Hepatocyte (in vitro differentiated cells): ENCODE data around the gene TSN. TPM values are rescaled to one million over a fixed set of nuclear protein-coding genes. Genes with fewer than 3 reads are reported as not detected.
A peak's percentile ranks its signal among the peaks of the same experiment; 100 is the strongest.

Source experiments
- DNase-seq: peaks from one replicate; pipeline ENCODE4 v3.0.0-alpha.2; 2016; ENCODE audit warnings: low spot score
- H2AFZ ChIP-seq: fragments of 200-600 bp; sonication (generic); 2 replicates; pipeline ENCODE4 v1.6.0; 2016; ENCODE audit warnings: antibody characterized with exemption, mild to moderate bottlenecking
- H3K27ac ChIP-seq: fragments of 200-600 bp; sonication (generic); 2 replicates; pipeline ENCODE4 v1.5.1; 2016; ENCODE audit warnings: mild to moderate bottlenecking
- H3K27me3 ChIP-seq: fragments of 200-600 bp; sonication (generic); 2 replicates; pipeline ENCODE4 v1.6.1; 2016
- H3K36me3 ChIP-seq: fragments of 200-600 bp; sonication (generic); replicated peaks from 2 replicates; pipeline ENCODE4 v1.5.1; 2016; ENCODE audit warnings: low read depth; ENCODE audit not compliant: insufficient read depth
- H3K4me1 ChIP-seq: fragments of 200-600 bp; sonication (generic); 2 replicates; pipeline ENCODE4 v1.5.1; 2016; ENCODE audit warnings: mild to moderate bottlenecking, moderate library complexity; ENCODE audit not compliant: insufficient read depth
- H3K4me2 ChIP-seq: fragments of 200-600 bp; sonication (generic); 2 replicates; pipeline ENCODE4 v1.6.0; 2016
- H3K4me3 ChIP-seq: fragments of 200-600 bp; sonication (generic); 2 replicates; pipeline ENCODE4 v1.5.1; 2016; ENCODE audit warnings: mild to moderate bottlenecking
- H3K79me2 ChIP-seq: fragments of 200-600 bp; sonication (generic); 2 replicates; pipeline ENCODE4 v1.6.0; 2017; ENCODE audit warnings: mild to moderate bottlenecking
- H3K9me2 ChIP-seq: fragments of 200-600 bp; sonication (generic); replicated peaks from 2 replicates; pipeline ENCODE4 v1.6.0; 2017; ENCODE audit warnings: mild to moderate bottlenecking; ENCODE audit not compliant: insufficient read depth
- H3K9me3 ChIP-seq: fragments of 200-600 bp; sonication (generic); 2 replicates; pipeline ENCODE4 v1.5.1; 2016; ENCODE audit warnings: low read depth, mild to moderate bottlenecking
- H4K20me1 ChIP-seq: fragments of 200-600 bp; sonication (generic); 2 replicates; pipeline ENCODE4 v1.6.0; 2016; ENCODE audit warnings: mild to moderate bottlenecking; ENCODE audit not compliant: insufficient read depth, poor library complexity, severe bottlenecking
- EZH2 ChIP-seq: fragments of 200-600 bp; sonication (generic); IDR thresholded peaks from 2 replicates; pipeline ENCODE4 v1.6.1; 2016; ENCODE audit warnings: antibody characterized with exemption, mild to moderate bottlenecking, borderline replicate concordance
- EZH2phosphoT487 ChIP-seq: fragments of 200-600 bp; sonication (generic); IDR thresholded peaks from one replicate; pipeline ENCODE4 v1.6.1; 2018; ENCODE audit warnings: antibody characterized with exemption, mild to moderate bottlenecking, low read depth, moderate library complexity; ENCODE audit not compliant: unreplicated experiment, severe bottlenecking
- WGBS: methylation state at CpG from one replicate; pipeline ENCODE4 v1.1.6; 2016; ENCODE audit warnings: low lambda C conversion rate; ENCODE audit errors: missing lambda C conversion rate; 5-methylcytosine and 5-hydroxymethylcytosine counted together
- polyA plus RNA-seq: library from polyadenylated mRNA; unstranded; fragments of >200 nt; fragmentation: Nextera tagmentation; extraction: Ambion mirVana; gene quantifications from 2 replicates; pipeline ENCODE4 v1.2.1, GENCODE V29; 2016
- total RNA-seq: library from RNA; depleted of rRNA; stranded (reverse); fragments of >200 nt; gene quantifications from 2 replicates; pipeline ENCODE4 v1.2.3, GENCODE V29; 2014
- TF ChIP-seq, protein P1 (sequence below): fragments of 200-600 bp; sonication (generic); IDR thresholded peaks from 2 replicates; pipeline ENCODE4 v1.5.1; 2016; ENCODE audit warnings: antibody characterized with exemption, mild to moderate bottlenecking; ENCODE audit not compliant: poor library complexity

TSN gene
- total and polyA plus RNA-seq, 2 experiments from 2014 or later = 45.4 to 63.2 TPM

- H3K4me1 ChIP-seq = no peaks in the 10 kb centered on the region
- DNase-seq = no peak
- H3K36me3 ChIP-seq = no peaks in the 10 kb centered on the region
- no peaks in the 10 kb centered on the region for H3K9me2 ChIP-seq
- 83% methylated on average over 1 of the region's 1 CpG for WGBS
- H3K4me3 ChIP-seq = no peak overlapping the region
- no peaks in the 10 kb centered on the region for H3K79me2 ChIP-seq
- TF ChIP-seq EZH2phosphoT487 (no peak), EZH2 (no peak)
- TF ChIP-seq, protein P1, sequence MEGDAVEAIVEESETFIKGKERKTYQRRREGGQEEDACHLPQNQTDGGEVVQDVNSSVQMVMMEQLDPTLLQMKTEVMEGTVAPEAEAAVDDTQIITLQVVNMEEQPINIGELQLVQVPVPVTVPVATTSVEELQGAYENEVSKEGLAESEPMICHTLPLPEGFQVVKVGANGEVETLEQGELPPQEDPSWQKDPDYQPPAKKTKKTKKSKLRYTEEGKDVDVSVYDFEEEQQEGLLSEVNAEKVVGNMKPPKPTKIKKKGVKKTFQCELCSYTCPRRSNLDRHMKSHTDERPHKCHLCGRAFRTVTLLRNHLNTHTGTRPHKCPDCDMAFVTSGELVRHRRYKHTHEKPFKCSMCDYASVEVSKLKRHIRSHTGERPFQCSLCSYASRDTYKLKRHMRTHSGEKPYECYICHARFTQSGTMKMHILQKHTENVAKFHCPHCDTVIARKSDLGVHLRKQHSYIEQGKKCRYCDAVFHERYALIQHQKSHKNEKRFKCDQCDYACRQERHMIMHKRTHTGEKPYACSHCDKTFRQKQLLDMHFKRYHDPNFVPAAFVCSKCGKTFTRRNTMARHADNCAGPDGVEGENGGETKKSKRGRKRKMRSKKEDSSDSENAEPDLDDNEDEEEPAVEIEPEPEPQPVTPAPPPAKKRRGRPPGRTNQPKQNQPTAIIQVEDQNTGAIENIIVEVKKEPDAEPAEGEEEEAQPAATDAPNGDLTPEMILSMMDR = no peak
- H4K20me1 ChIP-seq = no peaks in the 10 kb centered on the region
- H3K27ac ChIP-seq = no peak overlapping the region
- no peaks in the 10 kb centered on the region for H3K9me3 ChIP-seq
- H2AFZ ChIP-seq = no peak overlapping the region
- no peak overlapping the region for H3K4me2 ChIP-seq
- no peaks in the 10 kb centered on the region for H3K27me3 ChIP-seq
Observed at GRCh38 chr2:121716126-121716525, 39.3 kb upstream of the TSN start.

DNA sequence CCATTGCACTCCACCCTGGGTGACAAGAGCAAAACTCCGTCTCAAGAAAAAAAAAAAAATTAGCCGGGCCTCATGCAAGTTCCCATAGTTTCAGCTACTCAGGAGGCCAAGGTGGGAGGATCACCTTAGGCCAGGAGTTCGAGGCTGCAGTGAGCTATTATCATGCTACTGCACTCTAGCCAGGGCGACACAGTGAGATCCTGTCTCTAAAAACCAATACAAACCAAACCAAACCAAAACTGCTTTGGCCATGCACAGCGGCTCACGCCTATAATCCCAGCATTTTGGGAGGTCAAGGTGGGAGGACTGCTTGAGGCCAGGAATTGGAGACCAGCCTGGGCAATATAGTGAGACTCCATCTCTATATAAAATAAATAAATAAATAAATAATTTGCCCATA is 37.9 kb upstream of the TSN start:
- Histone ChIP-seq H3K4me2 (no peak overlapping the region), H3K27me3 (no peaks in the 10 kb centered on the region), H3K4me1 (no peaks in the 10 kb centered on the region), H3K79me2 (no peaks in the 10 kb centered on the region), H3K9me3 (no peaks in the 10 kb centered on the region), H2AFZ (no peak overlapping the region), H3K36me3 (no peaks in the 10 kb centered on the region), H3K27ac (no peak overlapping the region), H4K20me1 (no peaks in the 10 kb centered on the region), H3K4me3 (no peak overlapping the region), H3K9me2 (no peaks in the 10 kb centered on the region)
- 97% methylated on average over 6 of the region's 6 CpGs for WGBS
- no peak for TF ChIP-seq EZH2phosphoT487
- TF ChIP-seq, protein P1 = no peak
- TF ChIP-seq EZH2 = no peak
- no peak for DNase-seq

DNA sequence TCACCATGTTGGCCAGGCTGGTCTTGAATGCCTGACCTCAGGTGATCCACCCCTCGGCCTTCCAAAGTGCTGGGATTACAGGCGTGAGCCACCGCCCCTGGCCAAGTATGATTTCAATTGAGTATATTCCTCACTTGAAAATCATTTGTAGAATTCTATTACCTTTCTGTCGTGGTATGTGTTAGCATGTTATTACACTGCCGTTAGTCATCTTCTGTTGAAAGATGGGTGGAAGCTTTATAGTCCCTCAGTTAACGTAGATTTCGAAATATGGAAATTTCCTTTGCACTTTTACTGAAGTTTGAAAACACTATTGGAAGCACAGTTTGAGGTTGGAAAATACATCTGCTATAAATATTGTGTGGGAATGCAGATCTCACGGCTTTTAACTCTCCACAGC is 33.5 kb upstream of the TSN start:
- H3K9me2 ChIP-seq = no peaks in the 10 kb centered on the region
- no peak overlapping the region for H3K4me2 ChIP-seq
- H3K79me2 ChIP-seq = no peaks in the 10 kb centered on the region
- H3K36me3 ChIP-seq = no peaks in the 10 kb centered on the region
- H3K9me3 ChIP-seq = no peaks in the 10 kb centered on the region
- H4K20me1 ChIP-seq = no peaks in the 10 kb centered on the region
- TF ChIP-seq EZH2phosphoT487 = no peak
- TF ChIP-seq, protein P1 = no peak
- TF ChIP-seq EZH2 = no peak
- no peak for DNase-seq
- H3K27ac ChIP-seq = peak overlapping the region; percentile 32
- H3K4me1 ChIP-seq = no peaks in the 10 kb centered on the region
- H3K4me3 ChIP-seq = no peak overlapping the region
- 74% methylated on average over 8 of the region's 8 CpGs for WGBS
- H2AFZ ChIP-seq = no peak overlapping the region
- no peaks in the 10 kb centered on the region for H3K27me3 ChIP-seq

DNA sequence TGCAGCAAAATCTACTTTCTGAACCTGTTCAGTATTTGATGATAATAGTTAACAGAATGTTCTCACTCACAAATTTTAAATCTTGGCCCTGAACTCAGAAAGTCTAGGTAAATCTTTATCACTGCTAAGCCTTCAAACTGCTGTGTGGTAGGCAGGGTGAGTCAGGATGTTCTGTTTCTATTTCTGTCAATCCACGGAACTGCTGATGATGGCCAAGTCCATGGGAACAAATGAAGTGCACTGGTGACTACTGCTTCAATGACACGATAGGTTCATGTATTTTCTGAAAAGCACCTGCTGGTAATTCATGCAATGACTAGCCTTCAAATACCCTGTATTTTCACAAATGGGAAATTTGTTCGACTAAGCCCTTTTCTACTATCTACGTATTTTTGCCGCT is 33.0 kb upstream of the TSN start:
- Histone ChIP-seq H3K79me2 (no peaks in the 10 kb centered on the region), H3K36me3 (no peaks in the 10 kb centered on the region), H3K4me1 (no peaks in the 10 kb centered on the region), H3K4me2 (no peak overlapping the region), H3K27me3 (no peaks in the 10 kb centered on the region), H3K27ac (peak overlapping the region; percentile 32), H4K20me1 (no peaks in the 10 kb centered on the region), H3K4me3 (no peak overlapping the region), H2AFZ (no peak overlapping the region), H3K9me2 (no peaks in the 10 kb centered on the region), H3K9me3 (no peaks in the 10 kb centered on the region)
- TF ChIP-seq EZH2phosphoT487 (no peak), EZH2 (no peak)
- TF ChIP-seq, protein P1 = no peak
- 83% methylated on average over 5 of the region's 5 CpGs for WGBS
- DNase-seq = no peak
